Ascending aorta (tissue), 2 donors: Measurements from ENCODE around the gene DNAJB8. TPM values are rescaled to one million over a fixed set of nuclear protein-coding genes. Genes with fewer than 3 reads are reported as not detected.

Experiments
- DNase-seq, 2 donors: peaks; one replicate each; pipeline ENCODE4 v3.0.0-alpha.2; 2019; ENCODE audit warnings: low spot score in 2 of 2
- H3K27ac ChIP-seq, 2 donors: fragments of 200-600 bp; sonication (generic); one replicate each; pipeline ENCODE4 v1.5.1; 2016 to 2017; ENCODE audit warnings: mild to moderate bottlenecking in 1 of 2
- H3K27me3 ChIP-seq: fragments of 200-600 bp; sonication (generic); one replicate; pipeline ENCODE4 v1.5.1; 2017
- H3K36me3 ChIP-seq, 2 donors: fragments of 200-600 bp; sonication (generic); one replicate each; pipeline ENCODE4 v1.5.1; 2016
- H3K4me1 ChIP-seq, 2 donors: fragments of 200-600 bp; sonication (generic); one replicate each; pipeline ENCODE4 v1.5.1; 2016 to 2017; ENCODE audit warnings: mild to moderate bottlenecking in 1 of 2
- H3K4me3 ChIP-seq, 2 donors: fragments of 200-600 bp; sonication (generic); one replicate each; pipeline ENCODE4 v1.5.1; 2016 to 2017; ENCODE audit warnings: mild to moderate bottlenecking in 1 of 2
- H3K9me3 ChIP-seq, 2 donors: fragments of 200-600 bp; sonication (generic); one replicate each; pipeline ENCODE4 v1.5.1; 2016
- intact Hi-C: fragments of 100-400 bp; cut with DNase I; formaldehyde crosslinking; loops from one replicate; pipeline ENCODE4 v1.15.1; 2023
- total RNA-seq: library from RNA; depleted of rRNA; stranded (reverse); fragments of >200 nt; gene quantifications from one replicate; pipeline ENCODE4 v1.1.0, GENCODE V29; 2016
- TF ChIP-seq, protein P1 (sequence below), 3 experiments: fragments of 200-600 bp in 2 of 3; fragments of 450-650 bp in 1 of 3; sonication (generic) in 2 of 3; IDR thresholded peaks; one replicate each; pipeline ENCODE4 v1.5.1; 2016 to 2019; ENCODE audit warnings: antibody characterized with exemption in 3 of 3, mild to moderate bottlenecking in 1 of 3, moderate library complexity in 1 of 3

The DNAJB8 gene
- total RNA-seq, 1 donor from 2014 or later, result not detected

DNA sequence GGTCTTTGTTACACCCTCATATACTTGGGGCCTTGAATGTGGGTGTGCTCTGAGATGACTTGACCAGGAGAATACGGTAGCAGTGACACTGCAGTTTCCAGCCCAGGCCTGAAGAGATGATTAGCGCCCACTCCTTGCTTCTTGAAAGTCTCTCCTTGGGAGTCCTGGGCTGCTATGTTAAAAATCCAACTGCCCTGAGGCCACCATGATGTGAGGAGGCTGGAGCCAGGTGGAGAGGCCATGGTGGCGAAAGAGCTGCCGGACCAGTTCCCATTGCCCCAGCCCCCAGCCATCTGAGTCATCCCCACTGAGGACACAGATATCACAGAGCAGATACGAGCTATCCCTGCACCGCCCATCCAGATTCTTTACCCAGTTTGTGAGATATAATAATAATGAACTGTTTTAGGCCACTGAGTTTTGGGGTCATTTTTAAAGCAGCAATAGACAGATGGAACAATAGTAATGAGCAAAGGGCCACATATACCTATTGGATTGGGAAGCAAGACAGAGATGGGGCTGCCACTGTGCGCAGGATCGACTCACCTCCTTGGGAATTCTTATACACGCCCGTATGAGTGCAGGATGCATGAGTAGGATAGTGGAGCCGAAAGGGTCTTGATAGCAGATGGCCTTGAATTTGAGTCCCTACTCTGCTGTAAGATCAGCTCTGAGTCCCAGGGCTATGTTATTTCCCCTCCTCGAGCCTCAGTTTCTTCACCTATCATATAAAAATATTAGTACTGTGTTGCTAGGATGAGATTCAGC lies 38.5 kb upstream of the DNAJB8 start:
- intact Hi-C loops, result no loop called here
- TF ChIP-seq, protein P1, sequence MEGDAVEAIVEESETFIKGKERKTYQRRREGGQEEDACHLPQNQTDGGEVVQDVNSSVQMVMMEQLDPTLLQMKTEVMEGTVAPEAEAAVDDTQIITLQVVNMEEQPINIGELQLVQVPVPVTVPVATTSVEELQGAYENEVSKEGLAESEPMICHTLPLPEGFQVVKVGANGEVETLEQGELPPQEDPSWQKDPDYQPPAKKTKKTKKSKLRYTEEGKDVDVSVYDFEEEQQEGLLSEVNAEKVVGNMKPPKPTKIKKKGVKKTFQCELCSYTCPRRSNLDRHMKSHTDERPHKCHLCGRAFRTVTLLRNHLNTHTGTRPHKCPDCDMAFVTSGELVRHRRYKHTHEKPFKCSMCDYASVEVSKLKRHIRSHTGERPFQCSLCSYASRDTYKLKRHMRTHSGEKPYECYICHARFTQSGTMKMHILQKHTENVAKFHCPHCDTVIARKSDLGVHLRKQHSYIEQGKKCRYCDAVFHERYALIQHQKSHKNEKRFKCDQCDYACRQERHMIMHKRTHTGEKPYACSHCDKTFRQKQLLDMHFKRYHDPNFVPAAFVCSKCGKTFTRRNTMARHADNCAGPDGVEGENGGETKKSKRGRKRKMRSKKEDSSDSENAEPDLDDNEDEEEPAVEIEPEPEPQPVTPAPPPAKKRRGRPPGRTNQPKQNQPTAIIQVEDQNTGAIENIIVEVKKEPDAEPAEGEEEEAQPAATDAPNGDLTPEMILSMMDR (IDR thresholded peaks at IDR 0.05), result no peak
- DNase-seq, result no peak
- no peaks in the 10 kb centered on the region for H3K9me3 ChIP-seq
- H3K27ac ChIP-seq, result no peak overlapping the region
- no peaks in the 10 kb centered on the region for H3K4me1 ChIP-seq
- no peaks in the 10 kb centered on the region for H3K36me3 ChIP-seq
- no peak overlapping the region for H3K4me3 ChIP-seq
- no peaks in the 10 kb centered on the region for H3K27me3 ChIP-seq

- no peaks in the 10 kb centered on the region for H3K27me3 ChIP-seq
- intact Hi-C loops, result no loop called here
- no peaks in the 10 kb centered on the region for H3K36me3 ChIP-seq
Observed at GRCh38 chr3:128504533-128504915, 37.8 kb upstream of the DNAJB8 start.

GRCh38 chr3:128503751-128504532 lies 37.3 kb upstream of the DNAJB8 start:
- no peaks in the 10 kb centered on the region for H3K4me1 ChIP-seq
- no peaks in the 10 kb centered on the region for H3K27me3 ChIP-seq
- TF ChIP-seq, protein P1 (IDR thresholded peaks at IDR 0.05), result no peak
- no peak overlapping the region for H3K27ac ChIP-seq
- no peaks in the 10 kb centered on the region for H3K36me3 ChIP-seq
- no peak for DNase-seq
- intact Hi-C loops, result no loop called here
- H3K4me3 ChIP-seq, result no peak overlapping the region
- no peaks in the 10 kb centered on the region for H3K9me3 ChIP-seq

More at GRCh38 chr3:128504533-128504915, 37.8 kb upstream of the DNAJB8 start:
- H3K9me3 ChIP-seq, result no peaks in the 10 kb centered on the region
- TF ChIP-seq, protein P1 (IDR thresholded peaks at IDR 0.05), result no peak
- DNase-seq, result no peak
- H3K27ac ChIP-seq, result no peak overlapping the region
- H3K4me1 ChIP-seq, result no peaks in the 10 kb centered on the region
- H3K4me3 ChIP-seq, result no peak overlapping the region

GRCh38 chr3:128503164-128503651 lies 36.5 kb upstream of the DNAJB8 start:
- DNase-seq, result no peak
- intact Hi-C loops, result no loop called here
- Histone ChIP-seq H3K27me3 (no peaks in the 10 kb centered on the region), H3K36me3 (no peaks in the 10 kb centered on the region), H3K27ac (no peak overlapping the region), H3K9me3 (no peaks in the 10 kb centered on the region), H3K4me3 (no peak overlapping the region), H3K4me1 (no peaks in the 10 kb centered on the region)
- TF ChIP-seq, protein P1 (IDR thresholded peaks at IDR 0.05), result no peak

DNA sequence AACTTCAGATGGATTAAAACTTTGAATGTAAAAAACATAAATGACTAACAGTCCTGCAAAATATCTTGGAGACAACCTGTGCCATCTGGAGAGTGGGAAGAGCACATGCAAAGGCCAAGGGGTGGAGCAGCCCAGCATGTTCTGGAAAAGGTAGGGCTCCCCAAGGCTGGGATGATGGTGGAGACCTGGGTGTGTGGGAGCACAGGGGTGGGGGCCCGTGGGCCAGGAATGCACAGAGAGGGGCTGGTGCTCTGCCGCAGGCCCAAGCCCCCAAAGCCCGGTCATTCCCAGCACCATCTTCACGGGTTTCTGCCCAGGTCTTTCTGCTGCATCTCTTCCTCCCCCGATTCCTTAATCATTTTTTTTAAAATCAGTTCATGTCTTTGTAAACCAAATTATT lies 36.0 kb upstream of the DNAJB8 start:
- intact Hi-C loops, result no loop called here
- Histone ChIP-seq H3K4me3 (no peak overlapping the region), H3K4me1 (no peaks in the 10 kb centered on the region), H3K27me3 (no peaks in the 10 kb centered on the region), H3K27ac (no peak overlapping the region), H3K36me3 (no peaks in the 10 kb centered on the region), H3K9me3 (no peaks in the 10 kb centered on the region)
- DNase-seq, result no peak
- TF ChIP-seq, protein P1 (IDR thresholded peaks at IDR 0.05), result no peak
